ENCODE data around the gene GPC1. TPM values are rescaled to one million over a fixed set of nuclear protein-coding genes. Genes with fewer than 3 reads are reported as not detected.

GPC1 gene
- total and polyA plus RNA-seq, 2 donors (not counting 1 experiment from before 2014, with no cell fraction given): 1.2 to 3.3 TPM

GRCh38 chr2:240510513-240511210, 75.2 kb downstream of the GPC1 start:
- Histone ChIP-seq H3K79me2 (ENCODE audit: control insufficient read depth, insufficient read depth, low read length) (no peaks in the 10 kb centered on the region), H4K20me1 (ENCODE audit: control insufficient read depth, insufficient read depth, low read length, poor library complexity, severe bottlenecking) (peaks cover 7% of the 10 kb centered on the region), H3K4me3 (ENCODE audit: control extremely low read depth in 1 of 5, extremely low read depth in 1 of 5, insufficient read depth in 1 of 5, low read depth in 2 of 5, low read length in 4 of 5) (no peak overlapping the region), H3K4me2 (replicated peaks; ENCODE audit: low read depth, low read length, poor library complexity, severe bottlenecking) (no peak overlapping the region), H3K4me1 (ENCODE audit: control insufficient read depth in 2 of 2, insufficient read depth in 2 of 2, low read length in 2 of 2) (peaks cover 12 to 14% of the 10 kb centered on the region in 2 donors), H3K36me3 (replicated peaks in 1 of 2; ENCODE audit: control extremely low read depth in 1 of 2, control insufficient read depth in 1 of 2, extremely low read depth in 1 of 2, insufficient read depth in 2 of 2, low read length in 1 of 2) (peaks cover 1 to 10% of the 10 kb centered on the region in 2 experiments), H2AFZ (ENCODE audit: insufficient read depth, low read depth, low read length, poor library complexity, severe bottlenecking) (no peak overlapping the region), H3K9me3 (ENCODE audit: control extremely low read depth in 1 of 3, control insufficient read depth in 2 of 3, insufficient read depth in 1 of 3, low read length in 2 of 3) (peaks cover 0 to 3% (median 0%) of the 10 kb centered on the region in 3 donors), H3K9ac (ENCODE audit: low read length) (no peak overlapping the region), H3K27me3 (replicated peaks in 1 of 4; ENCODE audit: control extremely low read depth in 1 of 4, control insufficient read depth in 3 of 4, insufficient read depth in 4 of 4, low read length in 3 of 4) (no peaks in the 10 kb centered on the region), H3K27ac (ENCODE audit: low read length in 2 of 2) (no peak overlapping the region)
- ChIA-PET CTCF (no interaction called here), POLR2A (no interaction called here)
- Mint-ChIP-seq H3K27ac (no peak overlapping the region), H3K9me3 (ENCODE audit: insufficient read depth) (no peaks in the 10 kb centered on the region), H3K4me1 (peaks cover 10% of the 10 kb centered on the region), H3K27me3 (no peaks in the 10 kb centered on the region), H3K4me3 (no peak overlapping the region)
- WGBS (ENCODE audit: insufficient coverage): 91% methylated on average over 12 of the region's 12 CpGs
- ATAC-seq (ENCODE audit: low read depth) (no peak), DNase-seq (no peak)
- intact Hi-C loops (cut with micrococcal nuclease): no loop called here
- no peak for TF ChIP-seq EZH2 (IDR thresholded peaks at IDR 0.05; ENCODE audit: borderline replicate concordance, insufficient read depth, low read depth, low read length, poor library complexity, severe bottlenecking)
- no peak for TF ChIP-seq CTCF (IDR thresholded peaks at IDR 0.05)

- H3K36me3 ChIP-seq (replicated peaks in 1 of 2; ENCODE audit: control extremely low read depth in 1 of 2, control insufficient read depth in 1 of 2, extremely low read depth in 1 of 2, insufficient read depth in 2 of 2, low read length in 1 of 2): peaks cover 1 to 10% of the 10 kb centered on the region in 2 experiments
- no peak overlapping the region for H2AFZ ChIP-seq (ENCODE audit: insufficient read depth, low read depth, low read length, poor library complexity, severe bottlenecking)
- H3K9me3 ChIP-seq (ENCODE audit: control extremely low read depth in 1 of 3, control insufficient read depth in 2 of 3, insufficient read depth in 1 of 3, low read length in 2 of 3): peaks cover 0 to 3% (median 0%) of the 10 kb centered on the region in 3 donors
- no peak for DNase-seq
- H3K4me3 ChIP-seq (ENCODE audit: control extremely low read depth in 1 of 5, extremely low read depth in 1 of 5, insufficient read depth in 1 of 5, low read depth in 2 of 5, low read length in 4 of 5): no peak overlapping the region
- peaks cover 7% of the 10 kb centered on the region for H4K20me1 ChIP-seq (ENCODE audit: control insufficient read depth, insufficient read depth, low read length, poor library complexity, severe bottlenecking)
- H3K4me1 ChIP-seq (ENCODE audit: control insufficient read depth in 2 of 2, insufficient read depth in 2 of 2, low read length in 2 of 2): peaks cover 12 to 14% of the 10 kb centered on the region in 2 donors
- H3K4me2 ChIP-seq (replicated peaks; ENCODE audit: low read depth, low read length, poor library complexity, severe bottlenecking): no peak overlapping the region
- CTCF ChIA-PET: interaction anchor here (1.8 kb wide), 1 partner anchor 75 kb away, joined by 4 read pairs; the partner anchor contains the start of gene CAPN10
- no peak overlapping the region for H3K9ac ChIP-seq (ENCODE audit: low read length)
- Mint-ChIP-seq H3K9me3 (ENCODE audit: insufficient read depth) (no peaks in the 10 kb centered on the region), H3K4me1 (peaks cover 10% of the 10 kb centered on the region), H3K27me3 (no peaks in the 10 kb centered on the region), H3K4me3 (no peak overlapping the region), H3K27ac (no peak overlapping the region)
- ATAC-seq (ENCODE audit: low read depth): no peak
- no peak overlapping the region for H3K27ac ChIP-seq (ENCODE audit: low read length in 2 of 2)
- POLR2A ChIA-PET: no interaction called here
- TF ChIP-seq CTCF (IDR thresholded peaks at IDR 0.05) (no peak), EZH2 (IDR thresholded peaks at IDR 0.05; ENCODE audit: borderline replicate concordance, insufficient read depth, low read depth, low read length, poor library complexity, severe bottlenecking) (no peak)
- no peaks in the 10 kb centered on the region for H3K79me2 ChIP-seq (ENCODE audit: control insufficient read depth, insufficient read depth, low read length)
- intact Hi-C loops (cut with micrococcal nuclease): no loop called here
- H3K27me3 ChIP-seq (replicated peaks in 1 of 4; ENCODE audit: control extremely low read depth in 1 of 4, control insufficient read depth in 3 of 4, insufficient read depth in 4 of 4, low read length in 3 of 4): no peaks in the 10 kb centered on the region
- WGBS (ENCODE audit: insufficient coverage): 96% methylated on average over 24 of the region's 31 CpGs
Observed at GRCh38 chr2:240511351-240512108, 76.1 kb downstream of the GPC1 start.
